Karpas-422 (cell line): ENCODE results near the gene TAF3. TPM values are rescaled to one million over a fixed set of nuclear protein-coding genes. Genes with fewer than 3 reads are reported as not detected.

ENCODE experiments used
- DNase-seq: peaks from one replicate; pipeline ENCODE4 v3.0.0-alpha.2; 2015
- H2AFZ ChIP-seq: fragments of 200-600 bp; sonication (generic); 2 replicates; pipeline ENCODE4 v1.6.1; 2014; ENCODE audit warnings: antibody characterized with exemption, low read length, mixed read lengths
- H3K27ac ChIP-seq: fragments of 200-600 bp; sonication (generic); 2 replicates; pipeline ENCODE4 v1.5.1; 2014; ENCODE audit warnings: mild to moderate bottlenecking, low read length, moderate library complexity
- H3K27me3 ChIP-seq: fragments of 200-600 bp; sonication (generic); 2 replicates; pipeline ENCODE4 v1.6.1; 2014; ENCODE audit warnings: low read length, mixed read lengths
- H3K36me3 ChIP-seq: fragments of 200-600 bp; sonication (generic); 2 replicates; pipeline ENCODE4 v1.6.1; 2014; ENCODE audit warnings: low read length, mixed read lengths; ENCODE audit not compliant: insufficient read depth
- H3K4me1 ChIP-seq: fragments of 200-600 bp; sonication (generic); 2 replicates; pipeline ENCODE4 v1.6.1; 2014; ENCODE audit warnings: mild to moderate bottlenecking, low read length, mixed read lengths
- H3K4me2 ChIP-seq: fragments of 200-600 bp; sonication (generic); 2 replicates; pipeline ENCODE4 v1.6.1; 2014; ENCODE audit warnings: low read length, low read depth, mild to moderate bottlenecking; ENCODE audit not compliant: poor library complexity, severe bottlenecking
- H3K4me3 ChIP-seq: fragments of 200-600 bp; sonication (generic); 2 replicates; pipeline ENCODE4 v1.5.1; 2014; ENCODE audit warnings: mild to moderate bottlenecking, antibody characterized with exemption, low read length, mixed read lengths
- H3K79me2 ChIP-seq: fragments of 200-600 bp; sonication (generic); 2 replicates; pipeline ENCODE4 v1.6.1; 2014; ENCODE audit warnings: mild to moderate bottlenecking, low read length, mixed read lengths
- H3K9ac ChIP-seq: fragments of 200-600 bp; sonication (generic); 2 replicates; pipeline ENCODE4 v1.6.0; 2014; ENCODE audit warnings: low read length
- H3K9me2 ChIP-seq: fragments of 200-600 bp; sonication (generic), shearing (Covaris generic); replicated peaks from 2 replicates; pipeline ENCODE4 v1.6.0; 2014; ENCODE audit warnings: mild to moderate bottlenecking, low read length, moderate library complexity; ENCODE audit not compliant: insufficient read depth
- H3K9me3 ChIP-seq: fragments of 300-700, 200-600 bp; sonication (generic); 2 replicates; pipeline ENCODE4 v1.6.1; 2014; ENCODE audit warnings: low read length, mixed read lengths
- H4K20me1 ChIP-seq: fragments of 200-600 bp; sonication (generic); 2 replicates; pipeline ENCODE4 v1.6.1; 2014; ENCODE audit warnings: mild to moderate bottlenecking, antibody characterized with exemption, low read length, low read depth; ENCODE audit not compliant: insufficient read depth
- total RNA-seq: library from RNA; depleted of rRNA; stranded (reverse); fragments of >200 nt; shearing (Covaris generic); gene quantifications from 2 replicates; pipeline ENCODE4 v1.2.3, GENCODE V29; 2014; ENCODE audit warnings: low replicate concordance

Gene TAF3
- total RNA-seq, 1 experiment from 2014 or later = 4.5 TPM

GRCh38 chr10:7969623-7970022, 151.3 kb downstream of the TAF3 start:
- Histone ChIP-seq H3K27me3 (no peaks in the 10 kb centered on the region), H3K4me2 (no peak overlapping the region), H4K20me1 (no peaks in the 10 kb centered on the region), H3K9me3 (no peaks in the 10 kb centered on the region), H3K27ac (no peak overlapping the region), H3K9me2 (no peaks in the 10 kb centered on the region), H2AFZ (no peak overlapping the region), H3K36me3 (no peaks in the 10 kb centered on the region), H3K4me1 (peaks cover 6% of the 10 kb centered on the region; the same call in 1 of the 2 replicates), H3K9ac (no peak overlapping the region), H3K79me2 (no peaks in the 10 kb centered on the region), H3K4me3 (no peak overlapping the region)
- DNase-seq = no peak

DNA sequence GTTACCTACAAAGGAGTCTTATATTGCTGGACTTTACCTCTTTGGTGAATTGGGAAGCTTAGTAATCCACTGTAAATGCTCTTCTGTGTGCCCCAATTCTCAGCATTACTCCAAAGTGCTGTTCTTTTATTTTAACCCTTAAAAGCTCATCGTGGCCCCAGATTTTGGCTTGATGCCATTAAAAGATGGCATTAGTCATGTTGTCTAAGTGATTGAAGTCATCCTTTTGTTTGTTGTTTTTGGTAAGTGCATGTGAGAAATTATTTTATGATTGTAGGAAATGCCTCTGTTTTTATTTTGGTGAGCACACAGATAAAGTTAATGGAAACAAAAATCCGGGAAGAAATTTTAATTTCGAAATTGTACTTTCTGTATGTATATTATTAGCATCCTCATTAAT, 153.6 kb downstream of the TAF3 start:
- Histone ChIP-seq H3K4me1 (peaks cover 6% of the 10 kb centered on the region; the same call in 1 of the 2 replicates), H2AFZ (no peak overlapping the region), H3K9me3 (no peaks in the 10 kb centered on the region), H4K20me1 (no peaks in the 10 kb centered on the region), H3K36me3 (no peaks in the 10 kb centered on the region), H3K4me3 (no peak overlapping the region), H3K27me3 (no peaks in the 10 kb centered on the region), H3K9me2 (no peaks in the 10 kb centered on the region), H3K9ac (no peak overlapping the region), H3K27ac (no peak overlapping the region), H3K4me2 (no peak overlapping the region), H3K79me2 (no peaks in the 10 kb centered on the region)
- DNase-seq = no peak

GRCh38 chr10:7972367-7972766, 154.1 kb downstream of the TAF3 start:
- H3K4me1 ChIP-seq = peaks cover 6% of the 10 kb centered on the region; the same call in 1 of the 2 replicates
- no peak overlapping the region for H3K27ac ChIP-seq
- H3K36me3 ChIP-seq = no peaks in the 10 kb centered on the region
- H3K9ac ChIP-seq = no peak overlapping the region
- no peaks in the 10 kb centered on the region for H3K27me3 ChIP-seq
- no peak overlapping the region for H3K4me2 ChIP-seq
- no peaks in the 10 kb centered on the region for H3K9me2 ChIP-seq
- no peaks in the 10 kb centered on the region for H3K79me2 ChIP-seq
- no peaks in the 10 kb centered on the region for H4K20me1 ChIP-seq
- no peak overlapping the region for H3K4me3 ChIP-seq
- H2AFZ ChIP-seq = no peak overlapping the region
- H3K9me3 ChIP-seq = no peaks in the 10 kb centered on the region
- no peak for DNase-seq

DNA sequence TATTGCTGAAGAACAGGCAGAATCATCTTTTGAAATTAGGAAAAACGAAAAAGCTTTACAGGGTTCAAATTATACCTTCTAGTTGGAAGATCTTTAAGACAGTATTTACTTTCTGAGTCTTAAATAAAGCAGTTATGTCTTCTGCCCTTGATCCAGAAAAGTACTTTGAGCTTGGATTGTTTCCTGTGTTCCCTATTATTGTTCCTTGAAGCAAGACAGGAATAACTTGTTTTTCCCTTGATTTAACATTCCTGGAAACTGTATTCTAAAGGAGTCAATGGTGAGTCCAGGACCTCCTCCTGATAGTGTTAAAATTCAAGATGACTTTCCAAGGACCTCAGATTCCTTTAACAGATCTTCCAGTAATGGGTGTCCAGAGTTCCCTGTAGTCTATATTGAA, 161.9 kb downstream of the TAF3 start:
- Histone ChIP-seq H2AFZ (no peak overlapping the region), H3K4me2 (no peak overlapping the region), H3K79me2 (no peaks in the 10 kb centered on the region), H3K27me3 (no peaks in the 10 kb centered on the region), H3K9me2 (no peaks in the 10 kb centered on the region), H3K9me3 (no peaks in the 10 kb centered on the region), H4K20me1 (no peaks in the 10 kb centered on the region), H3K9ac (no peak overlapping the region), H3K27ac (no peak overlapping the region), H3K36me3 (no peaks in the 10 kb centered on the region), H3K4me3 (no peak overlapping the region), H3K4me1 (no peaks in the 10 kb centered on the region)
- no peak for DNase-seq

DNA sequence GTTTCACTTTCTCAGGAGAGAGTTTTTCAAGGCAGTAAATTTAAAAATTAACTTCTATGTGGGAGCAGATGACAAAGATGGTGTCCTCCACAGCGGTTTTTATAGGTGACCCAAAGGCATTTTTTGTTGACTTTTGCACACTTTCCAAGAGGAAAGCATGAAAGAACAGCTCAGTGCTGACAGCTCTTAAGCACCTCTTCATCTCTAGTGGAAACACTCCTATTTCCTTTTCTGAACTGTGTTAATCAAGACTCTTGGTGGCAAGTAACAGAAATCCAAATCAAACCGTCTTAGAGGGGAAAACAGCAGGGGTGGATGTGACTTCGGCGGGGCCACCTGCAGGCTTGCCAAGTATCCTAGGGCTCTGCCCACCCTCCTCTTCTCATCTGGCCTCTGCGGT, 164.4 kb downstream of the TAF3 start:
- H3K9ac ChIP-seq = no peak overlapping the region
- H3K27ac ChIP-seq = no peak overlapping the region
- no peaks in the 10 kb centered on the region for H3K79me2 ChIP-seq
- no peak overlapping the region for H3K4me3 ChIP-seq
- H3K9me2 ChIP-seq = no peaks in the 10 kb centered on the region
- no peaks in the 10 kb centered on the region for H3K36me3 ChIP-seq
- no peak overlapping the region for H2AFZ ChIP-seq
- H3K27me3 ChIP-seq = no peaks in the 10 kb centered on the region
- H3K9me3 ChIP-seq = no peaks in the 10 kb centered on the region
- DNase-seq = no peak
- no peak overlapping the region for H3K4me2 ChIP-seq
- no peaks in the 10 kb centered on the region for H4K20me1 ChIP-seq
- H3K4me1 ChIP-seq = no peaks in the 10 kb centered on the region

DNA sequence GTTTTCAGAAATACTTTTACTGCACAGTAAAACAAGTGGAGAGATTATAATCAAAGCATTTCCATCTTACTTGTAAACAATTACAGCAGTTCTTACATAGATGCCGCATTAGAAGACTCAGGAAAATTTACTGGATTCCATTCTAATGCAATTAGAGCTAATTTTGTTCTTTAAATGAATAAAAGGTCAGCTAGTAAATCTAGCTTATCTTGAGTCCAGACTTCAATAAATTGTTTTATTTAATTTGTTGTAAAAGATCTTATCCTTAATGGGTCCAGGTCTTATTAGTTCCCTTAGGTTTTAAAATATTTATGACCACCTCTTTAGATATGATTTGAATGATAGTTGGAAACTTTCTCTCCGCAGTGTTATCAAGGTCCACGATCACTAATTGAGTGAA, 166.0 kb downstream of the TAF3 start:
- Histone ChIP-seq H3K4me1 (no peaks in the 10 kb centered on the region), H3K9ac (no peak overlapping the region), H3K9me2 (no peaks in the 10 kb centered on the region), H4K20me1 (no peaks in the 10 kb centered on the region), H3K4me2 (no peak overlapping the region), H3K4me3 (no peak overlapping the region), H3K27ac (no peak overlapping the region), H2AFZ (no peak overlapping the region), H3K79me2 (no peaks in the 10 kb centered on the region), H3K27me3 (no peaks in the 10 kb centered on the region), H3K9me3 (no peaks in the 10 kb centered on the region), H3K36me3 (no peaks in the 10 kb centered on the region)
- no peak for DNase-seq

DNA sequence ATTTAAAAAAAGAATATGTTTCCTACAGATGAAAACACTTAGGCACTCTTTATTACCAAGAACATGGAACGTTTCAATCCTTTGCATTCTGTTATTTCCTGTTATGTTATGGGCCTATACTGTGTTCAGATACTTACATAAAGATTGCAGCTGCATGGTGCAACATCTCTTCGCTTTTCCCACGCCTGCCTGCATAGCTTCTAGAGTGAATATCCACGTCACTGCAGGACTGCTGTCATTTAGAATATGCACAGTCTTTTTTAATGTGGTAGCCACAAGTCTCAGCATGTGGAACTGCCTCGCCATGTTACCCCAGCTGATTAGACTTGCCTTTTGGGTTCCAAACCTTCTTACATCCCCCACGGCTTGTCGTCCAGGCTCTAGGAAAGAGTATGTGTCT, 166.6 kb downstream of the TAF3 start:
- Histone ChIP-seq H3K9ac (no peak overlapping the region), H3K36me3 (no peaks in the 10 kb centered on the region), H3K79me2 (no peaks in the 10 kb centered on the region), H3K9me2 (no peaks in the 10 kb centered on the region), H3K4me2 (no peak overlapping the region), H3K4me3 (no peak overlapping the region), H2AFZ (no peak overlapping the region), H3K4me1 (no peaks in the 10 kb centered on the region), H4K20me1 (no peaks in the 10 kb centered on the region), H3K27ac (no peak overlapping the region), H3K9me3 (no peaks in the 10 kb centered on the region), H3K27me3 (no peaks in the 10 kb centered on the region)
- no peak for DNase-seq

GRCh38 chr10:7986851-7987250, 168.5 kb downstream of the TAF3 start:
- H3K4me3 ChIP-seq = no peak overlapping the region
- H3K79me2 ChIP-seq = no peaks in the 10 kb centered on the region
- H3K27ac ChIP-seq = no peak overlapping the region
- H4K20me1 ChIP-seq = no peaks in the 10 kb centered on the region
- H3K9me2 ChIP-seq = no peaks in the 10 kb centered on the region
- no peaks in the 10 kb centered on the region for H3K36me3 ChIP-seq
- H3K4me1 ChIP-seq = no peaks in the 10 kb centered on the region
- no peak for DNase-seq
- H3K27me3 ChIP-seq = no peaks in the 10 kb centered on the region
- no peak overlapping the region for H2AFZ ChIP-seq
- H3K4me2 ChIP-seq = no peak overlapping the region
- H3K9me3 ChIP-seq = no peaks in the 10 kb centered on the region
- no peak overlapping the region for H3K9ac ChIP-seq

DNA sequence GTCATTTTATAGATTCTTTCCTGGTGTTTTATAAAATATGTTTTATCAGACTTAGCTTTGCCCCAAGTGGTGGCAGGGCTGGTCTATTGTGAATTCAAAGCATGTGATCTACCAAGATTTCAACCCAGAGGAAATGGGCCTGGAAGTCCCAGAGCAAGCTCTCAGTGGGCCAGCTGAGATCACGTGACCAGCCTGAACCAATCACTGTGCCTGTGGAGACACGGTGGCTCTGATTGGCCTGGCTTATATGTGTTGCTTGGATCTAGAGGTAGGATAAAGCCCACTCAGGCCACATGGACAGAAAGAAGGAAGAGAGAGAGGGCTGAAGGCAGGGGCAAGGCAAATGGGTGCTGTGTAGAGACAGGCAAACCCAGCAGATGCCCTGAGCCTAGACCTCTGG, 170.7 kb downstream of the TAF3 start:
- Histone ChIP-seq H2AFZ (no peak overlapping the region), H4K20me1 (no peaks in the 10 kb centered on the region), H3K4me1 (no peaks in the 10 kb centered on the region), H3K9ac (no peak overlapping the region), H3K9me3 (no peaks in the 10 kb centered on the region), H3K4me2 (no peak overlapping the region), H3K79me2 (no peaks in the 10 kb centered on the region), H3K36me3 (no peaks in the 10 kb centered on the region), H3K27ac (no peak overlapping the region), H3K27me3 (no peaks in the 10 kb centered on the region), H3K4me3 (no peak overlapping the region), H3K9me2 (no peaks in the 10 kb centered on the region)
- no peak for DNase-seq
